K562 (cell line): ENCODE data around the gene EGFL6. TPM values are rescaled to one million over a fixed set of nuclear protein-coding genes. Genes with fewer than 3 reads are reported as not detected.

Experiments
- JUND ChIP-seq, 2 experiments: IDR thresholded peaks; 2 replicates in 1 of 2; 3 replicates in 1 of 2; pipeline ENCODE4 v1.6.1; 2011; ENCODE audit warnings: borderline replicate concordance in 2 of 2, low read depth in 2 of 2, low read length in 2 of 2, improper control_type of control experiment in 1 of 2, missing biosample characterization in 1 of 2, missing genetic modification characterization in 1 of 2, missing genetic modification reagents in 1 of 2
- MCM7 ChIP-seq, 2 experiments: fragments of 450-650 bp; IDR thresholded peaks; 2 replicates each; pipeline ENCODE4 v1.6.1; 2016 to 2018
- RBFOX2 ChIP-seq: fragments of 200-400 bp; formaldehyde crosslinking; IDR thresholded peaks from 2 replicates; pipeline ENCODE4 v1.6.1; 2017; ENCODE audit warnings: low read depth, mild to moderate bottlenecking, low read length, moderate library complexity
- ZFP36 ChIP-seq: fragments of 150-350 bp; IDR thresholded peaks from 2 replicates; pipeline ENCODE4 v1.6.1; 2018; ENCODE audit warnings: low read length, low read depth; ENCODE audit not compliant: partially characterized antibody
- polyA plus RNA-seq, 8 experiments: library from polyadenylated mRNA; depleted of rRNA in 4 of 8; stranded (reverse) in 5 of 8; unstranded in 3 of 8; fragments of >200 nt; fragmentation: Nextera tagmentation in 2 of 8; fragmentation: Illumina TruSeq in 1 of 8; extraction: Ambion mirVana in 2 of 8; extraction: Trizol in 1 of 8; gene quantifications; 2 replicates each; pipeline versions ENCODE4 v1.2.1 to v1.2.3, GENCODE V29; 2011 to 2014; ENCODE audit warnings: inconsistent platforms in 1 of 8, missing spikeins in 1 of 8
- total RNA-seq, 7 experiments: library from RNA; depleted of rRNA in 6 of 7; stranded (reverse); fragments of >200 nt in 6 of 7; fragmentation: Illumina TruSeq in 2 of 7; extraction: Trizol in 2 of 7; gene quantifications; 2 replicates each; pipeline versions ENCODE4 v1.2.1 to v1.2.3, GENCODE V29; 2011 to 2021; ENCODE audit warnings: low replicate concordance in 1 of 7
- TF ChIP-seq, protein P1 (sequence below): fragments of 250-450 bp; sonication (Bioruptor Pico); IDR thresholded peaks from 2 replicates; pipeline ENCODE4 v1.5.0; 2021; ENCODE audit warnings: mild to moderate bottlenecking, borderline replicate concordance
- TF ChIP-seq, protein P2 (sequence below): fragments of 450-650 bp; IDR thresholded peaks from 2 replicates; pipeline ENCODE4 v1.6.1; 2018; ENCODE audit not compliant: partially characterized antibody
- TF ChIP-seq, protein P3 (sequence below): fragments of 450-650 bp; formaldehyde crosslinking; IDR thresholded peaks from 2 replicates; pipeline ENCODE4 v1.4.0; 2020; ENCODE audit warnings: mild to moderate bottlenecking, moderate library complexity

Gene EGFL6
- total and polyA plus RNA-seq, 9 of the 15 experiments (the other 6 are each of a cell fraction or from before 2014, with no cell fraction given) = 0.01 TPM; not detected in 8

DNA sequence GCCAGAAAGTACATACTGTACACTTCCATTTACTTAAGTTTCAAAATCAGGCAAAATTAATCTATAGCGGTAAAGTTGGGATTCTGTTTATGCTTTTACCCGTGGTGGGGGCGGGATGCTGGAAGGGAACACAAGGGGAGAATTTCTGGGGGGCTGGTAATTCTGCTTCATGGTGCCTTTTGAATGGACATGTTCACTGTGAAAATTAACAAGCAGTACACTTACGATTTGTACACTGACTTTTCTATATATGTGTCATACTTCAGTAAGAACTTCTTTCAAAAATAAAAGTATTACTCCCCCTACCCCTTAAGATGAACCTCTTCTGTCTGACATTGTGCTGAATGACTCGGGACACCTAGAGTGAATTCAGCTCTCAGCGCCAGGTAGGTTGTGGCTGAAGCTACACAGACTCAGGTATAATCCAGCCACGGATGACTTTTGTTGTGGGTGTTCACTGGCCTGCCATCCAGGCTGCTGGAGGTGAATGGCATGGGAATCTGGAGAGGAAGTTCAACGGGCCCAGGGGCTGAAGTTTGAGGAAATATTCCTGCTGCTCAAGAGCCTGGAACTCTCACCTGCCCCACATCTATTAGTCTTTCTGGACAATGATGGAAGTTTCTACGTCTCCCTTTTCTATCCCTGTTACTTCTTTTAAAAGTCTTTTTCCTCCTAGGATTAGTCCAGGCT lies 76.2 kb downstream of the EGFL6 start (continued):
- TF ChIP-seq, protein P1, sequence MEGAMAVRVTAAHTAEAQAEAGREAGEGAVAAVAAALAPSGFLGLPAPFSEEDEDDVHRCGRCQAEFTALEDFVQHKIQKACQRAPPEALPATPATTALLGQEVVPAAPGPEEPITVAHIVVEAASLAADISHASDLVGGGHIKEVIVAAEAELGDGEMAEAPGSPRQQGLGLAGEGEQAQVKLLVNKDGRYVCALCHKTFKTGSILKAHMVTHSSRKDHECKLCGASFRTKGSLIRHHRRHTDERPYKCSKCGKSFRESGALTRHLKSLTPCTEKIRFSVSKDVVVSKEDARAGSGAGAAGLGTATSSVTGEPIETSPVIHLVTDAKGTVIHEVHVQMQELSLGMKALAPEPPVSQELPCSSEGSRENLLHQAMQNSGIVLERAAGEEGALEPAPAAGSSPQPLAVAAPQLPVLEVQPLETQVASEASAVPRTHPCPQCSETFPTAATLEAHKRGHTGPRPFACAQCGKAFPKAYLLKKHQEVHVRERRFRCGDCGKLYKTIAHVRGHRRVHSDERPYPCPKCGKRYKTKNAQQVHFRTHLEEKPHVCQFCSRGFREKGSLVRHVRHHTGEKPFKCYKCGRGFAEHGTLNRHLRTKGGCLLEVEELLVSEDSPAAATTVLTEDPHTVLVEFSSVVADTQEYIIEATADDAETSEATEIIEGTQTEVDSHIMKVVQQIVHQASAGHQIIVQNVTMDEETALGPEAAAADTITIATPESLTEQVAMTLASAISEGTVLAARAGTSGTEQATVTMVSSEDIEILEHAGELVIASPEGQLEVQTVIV (CRISPR knock-in tag) = no peak
- TF ChIP-seq MCM7 (IDR thresholded peaks at IDR 0.05) = no peak
- TF ChIP-seq, protein P2, sequence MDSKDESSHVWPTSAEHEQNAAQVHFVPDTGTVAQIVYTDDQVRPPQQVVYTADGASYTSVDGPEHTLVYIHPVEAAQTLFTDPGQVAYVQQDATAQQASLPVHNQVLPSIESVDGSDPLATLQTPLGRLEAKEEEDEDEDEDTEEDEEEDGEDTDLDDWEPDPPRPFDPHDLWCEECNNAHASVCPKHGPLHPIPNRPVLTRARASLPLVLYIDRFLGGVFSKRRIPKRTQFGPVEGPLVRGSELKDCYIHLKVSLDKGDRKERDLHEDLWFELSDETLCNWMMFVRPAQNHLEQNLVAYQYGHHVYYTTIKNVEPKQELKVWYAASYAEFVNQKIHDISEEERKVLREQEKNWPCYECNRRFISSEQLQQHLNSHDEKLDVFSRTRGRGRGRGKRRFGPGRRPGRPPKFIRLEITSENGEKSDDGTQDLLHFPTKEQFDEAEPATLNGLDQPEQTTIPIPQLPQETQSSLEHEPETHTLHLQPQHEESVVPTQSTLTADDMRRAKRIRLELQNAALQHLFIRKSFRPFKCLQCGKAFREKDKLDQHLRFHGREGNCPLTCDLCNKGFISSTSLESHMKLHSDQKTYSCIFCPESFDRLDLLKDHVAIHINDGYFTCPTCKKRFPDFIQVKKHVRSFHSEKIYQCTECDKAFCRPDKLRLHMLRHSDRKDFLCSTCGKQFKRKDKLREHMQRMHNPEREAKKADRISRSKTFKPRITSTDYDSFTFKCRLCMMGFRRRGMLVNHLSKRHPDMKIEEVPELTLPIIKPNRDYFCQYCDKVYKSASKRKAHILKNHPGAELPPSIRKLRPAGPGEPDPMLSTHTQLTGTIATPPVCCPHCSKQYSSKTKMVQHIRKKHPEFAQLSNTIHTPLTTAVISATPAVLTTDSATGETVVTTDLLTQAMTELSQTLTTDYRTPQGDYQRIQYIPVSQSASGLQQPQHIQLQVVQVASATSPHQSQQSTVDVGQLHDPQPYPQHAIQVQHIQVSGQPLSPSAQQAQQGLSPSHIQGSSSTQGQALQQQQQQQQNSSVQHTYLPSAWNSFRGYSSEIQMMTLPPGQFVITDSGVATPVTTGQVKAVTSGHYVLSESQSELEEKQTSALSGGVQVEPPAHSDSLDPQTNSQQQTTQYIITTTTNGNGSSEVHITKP = peak; percentile 90
- TF ChIP-seq JUND (IDR thresholded peaks at IDR 0.05; ENCODE audit: borderline replicate concordance, low read depth, low read length) = no peak
- TF ChIP-seq JUND (tag; IDR thresholded peaks at IDR 0.05; ENCODE audit: borderline replicate concordance, low read depth, low read length) = no peak
- TF ChIP-seq ZFP36 = no peak
- TF ChIP-seq, protein P3, sequence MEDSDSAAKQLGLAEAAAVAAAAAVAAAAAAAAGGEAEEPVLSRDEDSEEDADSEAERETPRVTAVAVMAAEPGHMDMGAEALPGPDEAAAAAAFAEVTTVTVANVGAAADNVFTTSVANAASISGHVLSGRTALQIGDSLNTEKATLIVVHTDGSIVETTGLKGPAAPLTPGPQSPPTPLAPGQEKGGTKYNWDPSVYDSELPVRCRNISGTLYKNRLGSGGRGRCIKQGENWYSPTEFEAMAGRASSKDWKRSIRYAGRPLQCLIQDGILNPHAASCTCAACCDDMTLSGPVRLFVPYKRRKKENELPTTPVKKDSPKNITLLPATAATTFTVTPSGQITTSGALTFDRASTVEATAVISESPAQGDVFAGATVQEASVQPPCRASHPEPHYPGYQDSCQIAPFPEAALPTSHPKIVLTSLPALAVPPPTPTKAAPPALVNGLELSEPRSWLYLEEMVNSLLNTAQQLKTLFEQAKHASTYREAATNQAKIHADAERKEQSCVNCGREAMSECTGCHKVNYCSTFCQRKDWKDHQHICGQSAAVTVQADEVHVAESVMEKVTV (CRISPR knock-in tag) = no peak
- peak; percentile 31; the same call in 1 of the 2 replicates for TF ChIP-seq RBFOX2
